ENCODE data around the gene AGBL4.

Gene AGBL4

DNA sequence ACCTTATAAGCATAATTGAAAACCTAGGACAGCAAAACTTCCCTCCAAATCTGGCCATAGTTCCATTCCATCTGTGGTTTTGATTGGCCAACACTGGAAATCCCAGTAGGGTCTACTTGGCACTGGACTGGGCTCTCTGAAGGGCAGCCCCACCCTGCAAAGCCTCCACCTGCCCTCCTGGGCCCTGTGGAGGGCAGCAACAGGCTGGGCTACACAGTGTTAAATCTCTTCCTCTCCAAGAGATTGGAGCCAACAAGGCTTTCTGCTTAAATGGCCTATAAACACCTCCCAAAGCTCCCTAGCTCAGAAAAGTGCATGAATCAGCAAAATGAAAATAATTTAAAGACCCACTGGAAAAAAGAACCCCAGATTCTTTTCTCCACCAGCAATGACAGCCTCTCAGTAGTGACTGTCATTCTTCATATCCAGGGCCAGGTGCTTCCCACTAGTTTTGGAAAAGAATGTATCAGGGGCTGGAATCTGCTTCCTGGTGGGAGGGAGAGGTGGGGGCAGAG is 1305.6 kb downstream of the AGBL4 start:
- no peak overlapping the region for H3K4me3 ChIP-seq (ENCODE audit: low read depth, low read length)
- DNase-seq (ENCODE audit: low read depth): no peak
- TF ChIP-seq, protein P1, sequence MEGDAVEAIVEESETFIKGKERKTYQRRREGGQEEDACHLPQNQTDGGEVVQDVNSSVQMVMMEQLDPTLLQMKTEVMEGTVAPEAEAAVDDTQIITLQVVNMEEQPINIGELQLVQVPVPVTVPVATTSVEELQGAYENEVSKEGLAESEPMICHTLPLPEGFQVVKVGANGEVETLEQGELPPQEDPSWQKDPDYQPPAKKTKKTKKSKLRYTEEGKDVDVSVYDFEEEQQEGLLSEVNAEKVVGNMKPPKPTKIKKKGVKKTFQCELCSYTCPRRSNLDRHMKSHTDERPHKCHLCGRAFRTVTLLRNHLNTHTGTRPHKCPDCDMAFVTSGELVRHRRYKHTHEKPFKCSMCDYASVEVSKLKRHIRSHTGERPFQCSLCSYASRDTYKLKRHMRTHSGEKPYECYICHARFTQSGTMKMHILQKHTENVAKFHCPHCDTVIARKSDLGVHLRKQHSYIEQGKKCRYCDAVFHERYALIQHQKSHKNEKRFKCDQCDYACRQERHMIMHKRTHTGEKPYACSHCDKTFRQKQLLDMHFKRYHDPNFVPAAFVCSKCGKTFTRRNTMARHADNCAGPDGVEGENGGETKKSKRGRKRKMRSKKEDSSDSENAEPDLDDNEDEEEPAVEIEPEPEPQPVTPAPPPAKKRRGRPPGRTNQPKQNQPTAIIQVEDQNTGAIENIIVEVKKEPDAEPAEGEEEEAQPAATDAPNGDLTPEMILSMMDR (conservative IDR thresholded peaks at IDR 0.05; ENCODE audit: low read depth, low read length): no peak

DNA sequence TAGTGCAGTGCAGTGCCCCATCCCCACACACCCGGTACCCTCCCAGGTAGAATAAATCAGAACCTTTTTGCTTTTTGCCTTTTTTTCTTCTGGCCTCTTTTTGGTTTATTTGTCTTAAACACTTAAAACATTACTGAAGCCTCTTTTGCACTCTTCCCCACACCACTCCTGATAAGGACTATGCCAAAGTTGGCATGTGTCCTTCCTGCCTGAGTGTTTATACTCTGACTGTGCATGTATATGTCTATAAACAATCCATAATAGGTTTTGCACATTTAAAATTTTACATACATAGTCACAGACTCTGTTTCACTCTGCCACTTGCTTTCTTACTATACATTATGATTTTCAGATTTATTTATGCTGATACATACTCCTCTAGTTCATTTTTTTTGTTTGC is 1306.7 kb downstream of the AGBL4 start:
- no peak overlapping the region for H3K4me3 ChIP-seq (ENCODE audit: low read depth, low read length)
- DNase-seq (ENCODE audit: low read depth): no peak
- TF ChIP-seq, protein P1 (conservative IDR thresholded peaks at IDR 0.05; ENCODE audit: low read depth, low read length): no peak

DNA sequence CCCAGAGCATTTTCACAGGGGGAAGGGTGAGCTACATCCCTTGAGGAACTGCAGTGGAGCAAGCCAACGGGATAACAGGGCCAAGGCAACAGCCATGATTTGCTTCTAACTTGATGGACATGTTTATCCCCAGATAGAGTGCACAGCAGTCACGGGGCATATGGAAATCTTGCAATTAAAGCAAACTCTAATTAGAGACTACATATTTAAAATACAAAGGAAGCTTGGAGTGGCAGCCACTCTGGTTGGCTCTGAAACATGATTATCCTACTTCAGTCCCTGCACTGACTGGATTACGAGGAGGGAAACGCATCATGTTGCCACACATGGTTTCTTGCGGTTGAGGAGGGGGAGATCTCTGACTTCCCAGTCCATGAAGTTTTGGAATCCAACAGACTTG is 1307.8 kb downstream of the AGBL4 start:
- TF ChIP-seq, protein P1 (conservative IDR thresholded peaks at IDR 0.05; ENCODE audit: low read depth, low read length): no peak
- no peak overlapping the region for H3K4me3 ChIP-seq (ENCODE audit: low read depth, low read length)
- no peak for DNase-seq (ENCODE audit: low read depth)

DNA sequence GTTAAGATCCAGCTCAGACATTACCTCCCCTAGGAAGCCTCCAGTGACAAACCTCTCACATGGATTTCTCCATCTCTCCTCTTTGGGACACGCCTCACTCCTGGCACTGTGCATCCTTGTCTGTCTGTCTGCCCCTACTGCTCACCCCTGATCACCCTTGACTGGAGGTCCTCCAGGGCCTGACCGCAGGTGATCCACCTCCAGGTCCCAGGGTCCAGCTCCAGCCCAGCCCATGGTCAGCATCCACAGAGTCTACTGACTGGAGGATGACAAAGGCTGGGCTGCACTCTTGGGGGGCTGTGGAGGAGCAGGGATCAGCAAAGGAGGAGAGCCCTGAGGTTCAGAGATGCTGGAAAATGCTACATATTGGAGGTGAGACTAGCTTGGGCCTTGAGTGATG is 1312.8 kb downstream of the AGBL4 start:
- H3K4me3 ChIP-seq (ENCODE audit: low read depth, low read length): no peak overlapping the region
- DNase-seq (ENCODE audit: low read depth): no peak
- TF ChIP-seq, protein P1 (conservative IDR thresholded peaks at IDR 0.05; ENCODE audit: low read depth, low read length): no peak

DNA sequence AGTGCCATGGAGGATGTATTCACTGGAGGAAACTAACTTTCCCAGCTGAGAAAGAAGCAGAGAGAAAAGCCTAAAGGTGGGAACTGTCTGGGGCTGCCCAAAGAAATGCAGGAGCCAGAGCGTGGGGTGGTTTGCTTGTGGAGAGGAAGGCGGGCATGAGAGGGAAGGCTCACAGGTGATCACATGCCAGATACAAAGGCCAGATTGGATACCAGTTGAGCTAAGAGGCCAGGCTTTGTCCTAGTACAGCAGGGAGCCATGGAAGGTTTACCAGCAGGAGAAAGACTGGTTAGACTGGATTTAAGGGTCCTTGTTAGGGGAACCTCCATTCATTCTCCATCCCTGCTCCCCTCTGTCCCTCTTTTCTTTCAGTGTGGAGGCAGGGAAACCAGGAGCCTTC is 1313.4 kb downstream of the AGBL4 start:
- no peak for DNase-seq (ENCODE audit: low read depth)
- TF ChIP-seq, protein P1 (conservative IDR thresholded peaks at IDR 0.05; ENCODE audit: low read depth, low read length): no peak
- no peak overlapping the region for H3K4me3 ChIP-seq (ENCODE audit: low read depth, low read length)

DNA sequence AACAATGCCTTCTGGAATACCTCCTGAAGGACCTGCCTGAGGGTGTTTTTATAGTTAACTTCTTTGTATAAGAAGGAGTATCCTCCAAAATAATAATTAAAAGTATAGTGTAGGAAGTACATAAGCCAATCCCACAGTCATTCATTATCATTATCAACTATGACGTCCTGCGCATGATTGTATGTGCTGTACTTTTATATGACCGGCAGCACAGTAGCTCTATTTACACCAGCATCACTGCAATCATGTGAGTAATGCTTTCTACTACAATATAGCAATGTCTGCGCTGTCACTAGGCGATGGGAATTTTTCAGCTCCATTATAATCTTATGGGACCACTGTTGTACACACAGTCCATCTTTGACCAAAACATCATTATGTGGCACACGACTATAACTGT is 1319.0 kb downstream of the AGBL4 start:
- no peak overlapping the region for H3K4me3 ChIP-seq (ENCODE audit: low read depth, low read length)
- no peak for DNase-seq (ENCODE audit: low read depth)
- TF ChIP-seq, protein P1 (conservative IDR thresholded peaks at IDR 0.05; ENCODE audit: low read depth, low read length): no peak

DNA sequence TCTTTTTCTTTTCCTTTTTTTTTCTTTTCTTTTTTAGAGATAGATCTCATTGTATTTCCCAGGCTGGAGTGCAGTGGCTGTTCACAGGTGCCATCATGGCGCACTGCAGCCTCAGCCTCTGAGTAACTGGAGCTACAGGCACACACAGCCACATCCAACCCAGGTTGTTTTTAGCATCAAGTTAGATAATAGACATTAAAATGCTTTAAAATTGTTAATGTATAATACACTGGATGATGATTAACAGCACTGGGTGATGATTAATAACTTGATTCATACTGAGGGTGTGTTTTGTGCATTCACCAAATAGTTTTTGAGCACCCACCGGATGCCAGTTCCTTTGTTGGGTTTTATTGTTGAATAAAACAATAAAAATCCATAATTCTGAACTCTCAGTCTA is 1322.3 kb downstream of the AGBL4 start:
- no peak overlapping the region for H3K4me3 ChIP-seq (ENCODE audit: low read depth, low read length)
- DNase-seq (ENCODE audit: low read depth): no peak
- TF ChIP-seq, protein P1 (conservative IDR thresholded peaks at IDR 0.05; ENCODE audit: low read depth, low read length): no peak

All from choroid plexus epithelial cell (primary cell).